Spleen (tissue), 11 donors: ENCODE results near the gene PGAP2. TPM values are rescaled to one million over a fixed set of nuclear protein-coding genes. Genes with fewer than 3 reads are reported as not detected.
A peak's percentile ranks its signal among the peaks of the same experiment; 100 is the strongest.

ENCODE experiments used
- DNase-seq: peaks from one replicate; pipeline ENCODE4 v3.0.0-alpha.2; 2020
- H3K27ac ChIP-seq, 8 donors: fragments of 200-600 bp; sonication (generic) in 7 of 8; 1 replicate in 4 of 8; 2 replicates in 4 of 8; pipeline versions ENCODE4 v1.5.0 to v1.8.0; 2016 to 2021; ENCODE audit warnings: inconsistent platforms in 4 of 8, mild to moderate bottlenecking in 4 of 8, moderate library complexity in 1 of 8
- H3K27me3 ChIP-seq, 7 donors: fragments of 200-600 bp; sonication (generic) in 6 of 7; replicated peaks in 1 of 7; 1 replicate in 4 of 7; 2 replicates in 3 of 7; pipeline versions ENCODE4 v1.5.0 to v1.8.0; 2016 to 2021; ENCODE audit warnings: inconsistent platforms in 3 of 7, mild to moderate bottlenecking in 1 of 7
- H3K36me3 ChIP-seq, 6 donors: fragments of 200-600 bp; sonication (generic) in 5 of 6; 1 replicate in 4 of 6; 2 replicates in 2 of 6; pipeline versions ENCODE4 v1.5.0 to v1.8.0; 2016 to 2021; ENCODE audit warnings: inconsistent platforms in 2 of 6
- H3K4me1 ChIP-seq, 6 donors: fragments of 200-600 bp; sonication (generic) in 5 of 6; 1 replicate in 3 of 6; 2 replicates in 3 of 6; pipeline versions ENCODE4 v1.5.0 to v1.8.0; 2016 to 2021; ENCODE audit warnings: inconsistent platforms in 3 of 6
- H3K4me3 ChIP-seq, 8 donors: fragments of 200-600 bp; sonication (generic) in 7 of 8; 1 replicate in 4 of 8; 2 replicates in 4 of 8; pipeline versions ENCODE4 v1.5.0 to v1.8.0; 2016 to 2021; ENCODE audit warnings: inconsistent platforms in 4 of 8, mild to moderate bottlenecking in 4 of 8, moderate library complexity in 2 of 8
- H3K9me3 ChIP-seq, 8 donors: fragments of 200-600 bp; sonication (generic) in 7 of 8; 1 replicate in 4 of 8; 2 replicates in 4 of 8; pipeline versions ENCODE4 v1.5.0 to v1.8.0; 2016 to 2021; ENCODE audit warnings: inconsistent platforms in 4 of 8
- CTCF ChIP-seq, 11 experiments: fragments of 200-600 bp in 7 of 11; fragments of 450-650 bp in 4 of 11; sonication (generic) in 4 of 11; IDR thresholded peaks in 8 of 11; conservative IDR thresholded peaks in 3 of 11; 1 replicate in 7 of 11; 2 replicates in 4 of 11; pipeline versions ENCODE4 v1.4.0 to v1.8.0; 2016 to 2021; ENCODE audit warnings: antibody characterized with exemption in 11 of 11, inconsistent platforms in 4 of 11, mild to moderate bottlenecking in 1 of 11
- POLR2A ChIP-seq, 3 donors: fragments of 450-650 bp; IDR thresholded peaks; one replicate each; pipeline ENCODE4 v1.5.1; 2017; ENCODE audit warnings: antibody characterized with exemption in 3 of 3, mild to moderate bottlenecking in 1 of 3
- POLR2AphosphoS5 ChIP-seq, 3 donors: sonication (generic); formaldehyde crosslinking; IDR thresholded peaks; one replicate each; pipeline ENCODE4 v1.5.1; 2017; ENCODE audit warnings: antibody characterized with exemption in 3 of 3
- WGBS, 5 donors: extraction: QIAGEN DNeasy Blood & Tissue Kit in 3 of 5; methylation state at CpG; one replicate each; pipeline versions ENCODE4 v1.1.5 to v1.1.7; 2013 to 2018; 5-methylcytosine and 5-hydroxymethylcytosine counted together
- intact Hi-C: fragments of 100-400 bp; cut with DNase I; formaldehyde crosslinking; loops from one replicate; pipeline ENCODE4 v1.15.0; 2023; ENCODE audit warnings: low total_unique reads
- polyA plus RNA-seq, 3 donors: library from polyadenylated mRNA; stranded (reverse); fragments of 200-250 nt; gene quantifications; one replicate each; pipeline ENCODE4 v1.2.1, GENCODE V29; 2013
- total RNA-seq, 7 donors: library from RNA; depleted of rRNA in 3 of 7; stranded (reverse); fragments of >200 nt in 3 of 7; fragmentation: NEBNext Ultra II Directional in 4 of 7; extraction: Animal tissue kit (Norgen Biotek cat#: 25700) in 4 of 7; gene quantifications; one replicate each; pipeline versions ENCODE4 v1.1.0 to v1.2.1, GENCODE V29; 2016 to 2021
- donor health status: healthy with polysubstance abuse.
- donor health status: DM: no; HTN: no; CAD: no; lungs with moderate emphysema.
- donor health status: DM: no; HTN: no; CAD: no.
- donor health status: Bipolar disorder and iron deficiency.
- donor health status: healthy.
- donor health status: DM: no; HTN: no; CAD: no.
- donor health status: DM: yes; HTN: yes; CAD: no.

Gene PGAP2
- total and polyA plus RNA-seq, 10 donors = 10.7 to 22.2 (median 15.0) TPM

GRCh38 chr11:3832816-3833215 is 24.5 kb downstream of the PGAP2 start:
- H3K9me3 ChIP-seq = no peaks in the 10 kb centered on the region
- WGBS, 5 donors = 83 to 96% (median 91%) methylated on average over 2 of the region's 2 CpGs
- peak; percentile 59 for DNase-seq
- peaks cover 0 to 80% (median 21%) of the 10 kb centered on the region in 6 donors for H3K36me3 ChIP-seq
- H3K27me3 ChIP-seq = no peaks in the 10 kb centered on the region
- peak overlapping the region in 1 of 8 donors; percentile 35 for H3K4me3 ChIP-seq
- peaks cover 66 to 98% (median 89%) of the 10 kb centered on the region in 6 donors for H3K4me1 ChIP-seq
- intact Hi-C loops = no loop called here
- TF ChIP-seq POLR2AphosphoS5 (IDR thresholded peaks at IDR 0.05) (no peak), CTCF (IDR thresholded peaks at IDR 0.05 in 8 of 11, conservative IDR thresholded peaks at IDR 0.05 in 3 of 11) (no peak), POLR2A (IDR thresholded peaks at IDR 0.05) (no peak)
- H3K27ac ChIP-seq = peak overlapping the region in 7 of 8 donors; percentile 65 to 100 (median 98)

DNA sequence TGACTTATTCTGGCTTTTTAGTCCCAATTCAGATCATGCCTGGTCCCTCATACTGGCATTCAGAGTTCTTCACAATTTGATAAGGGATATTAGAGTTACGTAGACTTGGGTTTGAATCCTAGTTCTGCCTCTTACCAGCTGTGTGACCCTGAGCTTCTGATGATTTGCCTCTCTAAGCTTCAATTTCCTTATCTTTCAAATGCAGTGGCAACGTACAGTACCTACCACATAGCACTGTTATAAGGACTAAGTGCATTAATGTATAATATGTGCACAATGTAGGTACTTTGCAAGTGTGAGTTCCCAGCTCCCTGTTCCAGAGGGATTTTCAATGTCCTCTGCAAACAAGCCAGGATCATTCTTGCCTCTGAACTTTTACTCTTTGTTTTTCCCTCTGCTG is 25.1 kb downstream of the PGAP2 start:
- intact Hi-C loops = no loop called here
- no peak for DNase-seq
- Histone ChIP-seq H3K9me3 (no peaks in the 10 kb centered on the region), H3K36me3 (peaks cover 0 to 73% (median 17%) of the 10 kb centered on the region in 6 donors), H3K4me1 (peaks cover 72 to 98% (median 94%) of the 10 kb centered on the region in 6 donors), H3K27ac (peak overlapping the region in 7 of 8 donors; percentile 98 to 100 (median 99)), H3K27me3 (no peaks in the 10 kb centered on the region), H3K4me3 (peak overlapping the region in 1 of 8 donors; percentile 96)
- WGBS, 5 donors = 59 to 76% (median 63%) methylated on average over 2 of the region's 2 CpGs
- TF ChIP-seq POLR2A (IDR thresholded peaks at IDR 0.05) (no peak), CTCF (IDR thresholded peaks at IDR 0.05 in 8 of 11, conservative IDR thresholded peaks at IDR 0.05 in 3 of 11) (no peak), POLR2AphosphoS5 (IDR thresholded peaks at IDR 0.05) (no peak)

DNA sequence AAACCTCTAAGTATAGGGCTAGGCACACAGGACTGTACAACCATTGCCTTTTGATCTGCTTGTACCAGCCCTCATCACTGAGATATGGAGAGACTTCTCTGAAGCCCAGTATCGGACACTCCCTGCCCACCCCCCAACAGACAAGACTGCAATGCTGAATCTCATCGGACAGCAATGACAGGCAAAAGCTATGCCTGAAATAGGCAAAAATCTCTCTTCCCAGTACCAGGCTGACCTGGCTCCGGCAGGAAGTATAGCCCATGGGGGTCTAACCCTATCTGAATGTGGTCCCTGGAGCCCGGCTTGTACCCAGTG is 25.9 kb downstream of the PGAP2 start:
- 19 to 41% (median 23%) methylated on average over 4 of the region's 4 CpGs for WGBS, 5 donors
- peaks cover 79 to 100% (median 99%) of the 10 kb centered on the region in 6 donors for H3K4me1 ChIP-seq
- peaks cover 0 to 65% (median 14%) of the 10 kb centered on the region in 6 donors for H3K36me3 ChIP-seq
- TF ChIP-seq CTCF (IDR thresholded peaks at IDR 0.05 in 8 of 11, conservative IDR thresholded peaks at IDR 0.05 in 3 of 11) (no peak), POLR2A (IDR thresholded peaks at IDR 0.05) (no peak), POLR2AphosphoS5 (IDR thresholded peaks at IDR 0.05) (no peak)
- peak overlapping the region; percentile 22 to 100 (median 98) for H3K27ac ChIP-seq
- peak overlapping the region in 6 of 8 donors; percentile 5 to 96 (median 44) for H3K4me3 ChIP-seq
- no peaks in the 10 kb centered on the region for H3K27me3 ChIP-seq
- intact Hi-C loops = no loop called here
- no peak for DNase-seq
- H3K9me3 ChIP-seq = no peaks in the 10 kb centered on the region

DNA sequence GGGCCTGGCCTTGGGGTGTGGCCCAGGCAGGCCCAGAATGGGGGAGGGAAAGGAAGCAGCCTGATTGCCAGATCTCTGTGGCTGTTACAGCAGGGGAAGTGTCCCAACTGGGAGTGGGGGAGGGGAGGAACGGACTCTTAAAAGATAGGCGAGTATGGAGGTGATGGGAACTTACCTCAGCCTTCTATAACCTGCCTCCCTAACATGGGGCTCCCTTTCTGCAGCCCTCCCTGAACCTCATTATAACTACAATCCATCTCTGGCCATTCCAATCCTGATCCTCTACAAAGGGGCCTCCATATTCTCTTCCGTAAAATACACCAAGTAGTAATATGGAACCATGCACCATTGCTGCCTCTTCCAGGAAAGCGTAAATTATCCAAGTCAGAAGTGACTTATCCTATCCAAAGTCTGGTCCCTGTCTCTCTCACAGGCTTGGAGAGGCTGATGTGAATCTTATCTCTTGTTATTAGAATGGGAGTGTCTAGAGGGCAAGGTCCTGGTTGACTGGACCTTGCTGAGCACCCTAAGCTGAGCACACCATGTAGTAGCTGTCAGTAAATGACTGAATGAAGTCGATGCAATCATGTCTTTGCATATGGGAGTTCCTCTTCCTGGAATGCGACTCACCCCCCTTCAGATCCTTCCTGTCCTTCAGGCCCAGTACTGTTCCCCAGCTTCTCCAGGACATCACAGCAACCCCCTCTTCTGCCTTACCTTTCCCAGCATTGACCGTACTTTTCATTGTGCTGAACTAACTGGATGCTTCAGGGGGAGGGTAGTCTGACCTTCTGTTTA is 26.5 kb downstream of the PGAP2 start:
- Histone ChIP-seq H3K4me1 (peaks cover 79 to 100% (median 96%) of the 10 kb centered on the region in 6 donors), H3K27ac (peak overlapping the region; percentile 22 to 100 (median 98)), H3K4me3 (peak overlapping the region in 7 of 8 donors; percentile 1 to 96 (median 17)), H3K27me3 (no peaks in the 10 kb centered on the region), H3K9me3 (no peaks in the 10 kb centered on the region), H3K36me3 (peaks cover 0 to 59% (median 9%) of the 10 kb centered on the region in 6 donors)
- WGBS, 5 donors = 31 to 46% (median 38%) methylated on average over 7 of the region's 7 CpGs
- intact Hi-C loops = no loop called here
- TF ChIP-seq POLR2A (IDR thresholded peaks at IDR 0.05) (no peak), CTCF (IDR thresholded peaks at IDR 0.05 in 8 of 11, conservative IDR thresholded peaks at IDR 0.05 in 3 of 11) (no peak), POLR2AphosphoS5 (IDR thresholded peaks at IDR 0.05) (peak; percentile 71 to 84 (median 74))
- peak; percentile 91 for DNase-seq
